ENCODE data around the gene TNS1.

Gene TNS1

GRCh38 chr2:217753460-217754200, 249.2 kb downstream of the TNS1 start:
- no peak for DNase-seq

DNA sequence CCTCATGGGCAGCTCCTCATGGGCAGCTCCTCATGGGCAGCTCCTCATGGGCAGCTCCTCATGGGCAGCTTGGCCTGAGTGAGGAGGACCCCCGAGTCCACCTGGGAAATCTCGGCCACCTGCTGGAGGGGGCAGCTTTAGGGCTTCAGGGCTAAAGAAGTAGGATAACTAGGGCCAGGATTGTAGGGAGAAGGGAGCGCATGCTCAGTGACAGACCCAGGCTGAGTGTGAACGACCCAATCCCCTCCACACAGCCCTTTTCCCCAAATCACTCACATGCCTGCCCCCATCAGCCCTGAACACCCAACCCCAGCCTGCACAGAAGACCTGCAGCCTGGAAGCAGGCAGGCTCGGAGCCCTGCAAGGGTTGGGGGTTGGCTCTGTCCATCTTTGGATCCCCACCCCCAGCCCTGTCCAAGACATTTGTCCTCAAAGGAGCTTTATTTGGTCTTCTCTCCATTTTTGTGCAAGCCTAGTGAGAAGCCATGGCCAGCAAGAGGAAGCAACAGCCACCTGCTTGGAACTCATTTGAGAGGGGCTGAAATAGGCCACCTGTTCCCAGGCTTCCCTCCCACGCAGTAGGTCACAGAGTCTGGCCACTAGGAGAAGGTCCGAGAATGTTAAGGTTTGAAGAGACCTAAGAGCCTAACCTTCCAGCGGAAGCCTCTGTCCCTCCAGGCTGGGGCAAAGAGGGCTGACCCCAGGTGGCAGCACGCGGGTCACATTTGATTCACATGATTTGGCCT, 249.9 kb downstream of the TNS1 start:
- DNase-seq, result no peak

- DNase-seq, result no peak
These were observed 250.8 kb downstream of the TNS1 start for GRCh38 chr2:217751952-217752351.

- no peak for DNase-seq
These were observed 251.6 kb downstream of the TNS1 start for GRCh38 chr2:217751192-217751591.

Measured in CD4-positive, alpha-beta T cell treated with Interleukin-17A for 1 hour (primary cell).